ENCODE measurements around the gene ZPBP2.

ZPBP2 gene

DNA sequence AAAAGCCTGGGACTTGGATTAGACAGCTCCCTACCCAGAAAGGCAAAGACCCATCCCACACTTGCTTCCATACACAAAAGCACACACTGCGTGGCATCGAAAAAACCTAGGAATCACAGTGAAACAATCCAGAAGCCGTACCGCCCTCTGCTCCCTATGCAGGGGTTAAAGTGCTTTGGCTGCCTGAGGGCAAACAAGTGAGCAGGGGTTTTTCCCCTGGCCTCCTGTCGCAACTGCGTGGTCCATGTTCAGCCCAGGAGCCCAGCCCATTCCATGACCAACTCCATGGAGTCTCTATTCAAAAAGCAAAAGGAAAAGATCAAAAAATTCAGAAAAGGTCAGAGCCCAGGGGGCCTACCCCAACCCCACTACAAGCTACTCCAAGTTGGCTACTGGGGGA is 54.0 kb downstream of the ZPBP2 start:
- Histone ChIP-seq H3K9me3 (ENCODE audit: control insufficient read depth, insufficient read depth, low read length) (no peaks in the 10 kb centered on the region), H3K27ac (ENCODE audit: low read depth, low read length) (no peak overlapping the region), H3F3A (ENCODE audit: control insufficient read depth, insufficient read depth) (no peaks in the 10 kb centered on the region), H3K4me1 (ENCODE audit: control insufficient read depth, low read length) (peaks cover 32% of the 10 kb centered on the region), H3K4me2 (ENCODE audit: low read length) (no peak overlapping the region), H4K20me1 (ENCODE audit: control insufficient read depth, insufficient read depth, low read depth, low read length) (no peaks in the 10 kb centered on the region), H3K36me3 (ENCODE audit: control insufficient read depth, low read length) (peaks cover 26% of the 10 kb centered on the region), H3K79me2 (ENCODE audit: control insufficient read depth, low read length) (peaks cover 27% of the 10 kb centered on the region), H3K4me3 (ENCODE audit: low read length) (no peak overlapping the region), H3K27me3 (ENCODE audit: control insufficient read depth, low read length) (no peaks in the 10 kb centered on the region), H3K9me2 (replicated peaks; ENCODE audit: control insufficient read depth, low read length) (no peaks in the 10 kb centered on the region)
- TF ChIP-seq, protein P1, sequence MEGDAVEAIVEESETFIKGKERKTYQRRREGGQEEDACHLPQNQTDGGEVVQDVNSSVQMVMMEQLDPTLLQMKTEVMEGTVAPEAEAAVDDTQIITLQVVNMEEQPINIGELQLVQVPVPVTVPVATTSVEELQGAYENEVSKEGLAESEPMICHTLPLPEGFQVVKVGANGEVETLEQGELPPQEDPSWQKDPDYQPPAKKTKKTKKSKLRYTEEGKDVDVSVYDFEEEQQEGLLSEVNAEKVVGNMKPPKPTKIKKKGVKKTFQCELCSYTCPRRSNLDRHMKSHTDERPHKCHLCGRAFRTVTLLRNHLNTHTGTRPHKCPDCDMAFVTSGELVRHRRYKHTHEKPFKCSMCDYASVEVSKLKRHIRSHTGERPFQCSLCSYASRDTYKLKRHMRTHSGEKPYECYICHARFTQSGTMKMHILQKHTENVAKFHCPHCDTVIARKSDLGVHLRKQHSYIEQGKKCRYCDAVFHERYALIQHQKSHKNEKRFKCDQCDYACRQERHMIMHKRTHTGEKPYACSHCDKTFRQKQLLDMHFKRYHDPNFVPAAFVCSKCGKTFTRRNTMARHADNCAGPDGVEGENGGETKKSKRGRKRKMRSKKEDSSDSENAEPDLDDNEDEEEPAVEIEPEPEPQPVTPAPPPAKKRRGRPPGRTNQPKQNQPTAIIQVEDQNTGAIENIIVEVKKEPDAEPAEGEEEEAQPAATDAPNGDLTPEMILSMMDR (IDR thresholded peaks at IDR 0.05; ENCODE audit: low read depth, low read length, poor library complexity, severe bottlenecking), result no peak
- TF ChIP-seq EZH2phosphoT487 (IDR thresholded peaks at IDR 0.05; ENCODE audit: borderline replicate concordance, low read length), result no peak

DNA sequence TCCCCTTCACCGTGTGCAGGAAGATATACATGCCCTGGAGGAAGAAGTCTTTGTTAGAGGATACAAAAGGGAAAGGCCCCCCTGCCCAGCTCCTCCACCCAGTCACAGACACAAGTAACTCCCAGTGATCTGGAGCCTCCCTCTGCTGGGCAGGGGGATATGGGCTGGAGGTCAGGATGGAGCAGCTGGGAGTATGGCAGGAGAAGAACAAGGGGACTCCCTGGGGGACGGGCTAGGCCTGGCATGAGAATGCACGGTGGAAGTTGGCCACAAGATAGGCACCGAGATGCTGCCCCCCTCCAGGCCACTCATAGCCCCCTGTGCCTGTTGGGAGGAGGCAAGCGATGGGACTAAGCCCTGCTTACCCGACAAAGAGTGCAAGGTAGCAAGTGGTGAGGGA is 55.2 kb downstream of the ZPBP2 start:
- no peaks in the 10 kb centered on the region for H3K27me3 ChIP-seq (ENCODE audit: control insufficient read depth, low read length)
- no peak overlapping the region for H3K27ac ChIP-seq (ENCODE audit: low read depth, low read length)
- H3K4me3 ChIP-seq (ENCODE audit: low read length), result no peak overlapping the region
- peaks cover 32% of the 10 kb centered on the region for H3K4me1 ChIP-seq (ENCODE audit: control insufficient read depth, low read length)
- no peaks in the 10 kb centered on the region for H3K9me3 ChIP-seq (ENCODE audit: control insufficient read depth, insufficient read depth, low read length)
- no peaks in the 10 kb centered on the region for H3F3A ChIP-seq (ENCODE audit: control insufficient read depth, insufficient read depth)
- no peak overlapping the region for H3K4me2 ChIP-seq (ENCODE audit: low read length)
- peaks cover 37% of the 10 kb centered on the region for H3K79me2 ChIP-seq (ENCODE audit: control insufficient read depth, low read length)
- H3K36me3 ChIP-seq (ENCODE audit: control insufficient read depth, low read length), result peaks cover 28% of the 10 kb centered on the region
- no peaks in the 10 kb centered on the region for H4K20me1 ChIP-seq (ENCODE audit: control insufficient read depth, insufficient read depth, low read depth, low read length)
- no peaks in the 10 kb centered on the region for H3K9me2 ChIP-seq (replicated peaks; ENCODE audit: control insufficient read depth, low read length)
- TF ChIP-seq EZH2phosphoT487 (IDR thresholded peaks at IDR 0.05; ENCODE audit: borderline replicate concordance, low read length), result no peak
- TF ChIP-seq, protein P1 (IDR thresholded peaks at IDR 0.05; ENCODE audit: low read depth, low read length, poor library complexity, severe bottlenecking), result no peak

DNA sequence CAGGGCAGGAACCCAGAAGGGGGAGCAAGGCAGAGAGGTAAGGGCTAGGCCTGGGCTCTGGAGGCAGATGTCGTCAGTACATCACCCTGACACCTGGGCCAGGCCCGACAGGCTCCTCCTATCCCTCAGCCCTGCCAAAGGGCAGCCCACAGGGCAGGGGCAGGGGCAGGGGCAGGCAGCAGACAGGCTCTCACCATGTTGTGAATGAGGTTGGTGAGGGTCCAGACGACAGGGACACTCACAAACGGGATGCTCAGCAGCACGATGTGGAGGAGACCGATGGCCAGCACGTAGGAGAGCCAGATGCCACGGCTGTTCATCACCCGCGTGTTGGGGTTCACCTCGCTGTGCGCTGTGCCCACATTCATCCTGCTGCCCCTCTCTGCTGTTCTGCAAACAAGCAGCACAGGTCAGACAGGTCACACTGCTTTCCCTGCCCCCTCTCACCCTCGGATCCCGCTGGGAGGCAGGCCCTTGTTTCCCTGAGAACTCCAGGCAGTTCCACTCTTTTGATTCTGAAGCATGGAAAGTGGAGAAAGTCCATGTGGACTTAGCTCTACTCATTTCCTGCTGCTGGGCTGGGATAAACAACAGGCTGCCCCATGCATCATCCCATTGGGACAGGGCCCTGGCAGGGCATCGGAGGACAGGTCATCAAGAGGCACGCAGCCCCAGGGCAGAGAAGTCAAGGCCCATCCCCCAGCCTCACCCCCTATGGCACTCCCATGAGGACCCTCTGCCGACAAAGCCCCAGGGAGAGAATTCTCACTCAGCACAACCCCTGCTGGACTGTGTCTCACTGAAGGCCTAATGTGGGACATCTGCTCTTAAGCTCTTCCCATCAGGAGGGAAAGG is 56.1 kb downstream of the ZPBP2 start:
- H3K4me3 ChIP-seq (ENCODE audit: low read length), result no peak overlapping the region
- peaks cover 28% of the 10 kb centered on the region for H3K36me3 ChIP-seq (ENCODE audit: control insufficient read depth, low read length)
- TF ChIP-seq, protein P1 (IDR thresholded peaks at IDR 0.05; ENCODE audit: low read depth, low read length, poor library complexity, severe bottlenecking), result no peak
- TF ChIP-seq EZH2phosphoT487 (IDR thresholded peaks at IDR 0.05; ENCODE audit: borderline replicate concordance, low read length), result no peak
- H3K9me2 ChIP-seq (replicated peaks; ENCODE audit: control insufficient read depth, low read length), result no peaks in the 10 kb centered on the region
- H4K20me1 ChIP-seq (ENCODE audit: control insufficient read depth, insufficient read depth, low read depth, low read length), result no peaks in the 10 kb centered on the region
- no peaks in the 10 kb centered on the region for H3K27me3 ChIP-seq (ENCODE audit: control insufficient read depth, low read length)
- H3K4me2 ChIP-seq (ENCODE audit: low read length), result no peak overlapping the region
- peaks cover 34% of the 10 kb centered on the region for H3K4me1 ChIP-seq (ENCODE audit: control insufficient read depth, low read length)
- H3K27ac ChIP-seq (ENCODE audit: low read depth, low read length), result no peak overlapping the region
- peaks cover 42% of the 10 kb centered on the region for H3K79me2 ChIP-seq (ENCODE audit: control insufficient read depth, low read length)
- H3F3A ChIP-seq (ENCODE audit: control insufficient read depth, insufficient read depth), result no peaks in the 10 kb centered on the region
- no peaks in the 10 kb centered on the region for H3K9me3 ChIP-seq (ENCODE audit: control insufficient read depth, insufficient read depth, low read length)

All from DOHH2 (cell line).